A549 (cell line): ENCODE results near the gene VOPP1. TPM values are rescaled to one million over a fixed set of nuclear protein-coding genes. Genes with fewer than 3 reads are reported as not detected.
A peak's percentile ranks its signal among the peaks of the same experiment; 100 is the strongest.

Experiments used
- ATAC-seq, 2 experiments: fragments of 200-7000 bp in 1 of 2; fragments of >200 bp in 1 of 2; cut with Nextera tagmentation in 1 of 2; cut with Tn5 transposase in 1 of 2; 3 replicates each; pipeline versions ENCODE4 v1.8.0 to v1.9.1; 2018 to 2020; ENCODE audit warnings: mild to moderate bottlenecking in 1 of 2, moderate library complexity in 1 of 2
- CTCF ChIA-PET: fragments of 300-600 bp; sonication (Branson Sonifier 250); formaldehyde crosslinking; extraction: SDS; loops from one replicate; lab custom pipeline; 2021; ENCODE audit warnings: antibody characterized with exemption, inconsistent platforms; lab: Yijun Ruan, JAX
- POLR2A ChIA-PET: fragments of 350-600 bp; formaldehyde crosslinking; extraction: SDS; loops from one replicate; lab custom pipeline; 2021; ENCODE audit warnings: antibody characterized with exemption, inconsistent platforms; lab: Yijun Ruan, JAX
- DNase-seq, 2 experiments: peaks; one replicate each; pipeline versions ENCODE4 v3.0.0 to v3.0.0-alpha.2; 2011 to 2016; ENCODE audit warnings: low read depth in 1 of 2, low spot score in 1 of 2
- FAIRE-seq: peaks from 2 replicates; lab custom pipeline; 2011; peaks lifted over from hg19 to GRCh38; lab: Jason Lieb, UNC
- H3K27ac ChIP-seq, 2 experiments: fragments of >200 bp; sonication (Bioruptor Twin); formaldehyde crosslinking; 3 replicates each; pipeline ENCODE4 v1.5.1; 2016 to 2017
- H3K4me1 ChIP-seq: fragments of >200 bp; sonication (Bioruptor Twin); formaldehyde crosslinking; 3 replicates; pipeline ENCODE4 v1.6.1; 2016
- H3K4me2 ChIP-seq: fragments of >200 bp; sonication (Bioruptor Twin); formaldehyde crosslinking; 3 replicates; pipeline ENCODE4 v1.6.1; 2016
- H3K4me3 ChIP-seq: fragments of >200 bp; sonication (Bioruptor Twin); formaldehyde crosslinking; 3 replicates; pipeline ENCODE4 v1.5.1; 2016
- H3K9me3 ChIP-seq: fragments of >200 bp; sonication (Bioruptor Twin); formaldehyde crosslinking; 3 replicates; pipeline ENCODE4 v1.6.1; 2016
- BCL3 ChIP-seq: fragments of >200 bp; sonication (Bioruptor Twin); formaldehyde crosslinking; IDR thresholded peaks from 3 replicates; pipeline ENCODE4 v1.6.1; 2016
- EP300 ChIP-seq, 2 experiments: fragments of >200 bp; sonication (Bioruptor Twin); formaldehyde crosslinking; IDR thresholded peaks; 2 replicates in 1 of 2; 3 replicates in 1 of 2; pipeline ENCODE4 v1.6.1; 2016 to 2017
- FOSL2 ChIP-seq, 2 experiments: fragments of 450-650 bp in 1 of 2; fragments of >200 bp in 1 of 2; sonication (Bioruptor Twin) in 1 of 2; formaldehyde crosslinking; IDR thresholded peaks; 2 replicates each; pipeline versions ENCODE4 v1.5.0 to v1.6.1; 2016 to 2020; ENCODE audit warnings: mild to moderate bottlenecking in 1 of 2, moderate library complexity in 1 of 2
- HES2 ChIP-seq: fragments of >200 bp; sonication (Bioruptor Twin); formaldehyde crosslinking; IDR thresholded peaks from 2 replicates; pipeline ENCODE4 v1.6.1; 2016
- HEYL ChIP-seq: fragments of 250-450 bp; sonication (Bioruptor Pico); IDR thresholded peaks from 2 replicates; pipeline ENCODE4 v1.8.0; 2021; ENCODE audit warnings: mild to moderate bottlenecking, moderate library complexity
- HOXA7 ChIP-seq: fragments of 250-450 bp; sonication (Bioruptor Pico); IDR thresholded peaks from 2 replicates; pipeline ENCODE4 v1.5.0; 2020; ENCODE audit warnings: mild to moderate bottlenecking, moderate library complexity
- HOXB13 ChIP-seq: fragments of 250-450 bp; sonication (Bioruptor Pico); IDR thresholded peaks from 2 replicates; pipeline ENCODE4 v1.5.0; 2020; ENCODE audit warnings: low read depth, mild to moderate bottlenecking, moderate library complexity
- MAFK ChIP-seq: fragments of 450-650 bp; IDR thresholded peaks from 2 replicates; pipeline ENCODE4 v1.6.1; 2014; ENCODE audit not compliant: partially characterized antibody
- MYC ChIP-seq: IDR thresholded peaks from 2 replicates; pipeline ENCODE4 v1.6.1; 2012; ENCODE audit warnings: mild to moderate bottlenecking, inconsistent platforms, low read length, improper control_type of control experiment, borderline replicate concordance
- NFE2L2 ChIP-seq: fragments of 150-350 bp; conservative IDR thresholded peaks from 2 replicates; pipeline ENCODE4 v1.6.1; 2014; ENCODE audit warnings: low read length
- NPAS2 ChIP-seq: fragments of 250-450 bp; sonication (Bioruptor Pico); IDR thresholded peaks from 2 replicates; pipeline ENCODE4 v1.8.0; 2022; ENCODE audit warnings: mild to moderate bottlenecking, moderate library complexity, borderline replicate concordance
- POLR2A ChIP-seq: IDR thresholded peaks from 2 replicates; pipeline ENCODE4 v1.6.1; 2012; ENCODE audit warnings: mild to moderate bottlenecking, low read length
- RCOR1 ChIP-seq: fragments of 150-350 bp; IDR thresholded peaks from 2 replicates; pipeline ENCODE4 v1.6.1; 2014; ENCODE audit warnings: antibody characterized with exemption, low read length, low read depth
- RFX5 ChIP-seq: fragments of 450-650 bp; IDR thresholded peaks from 2 replicates; pipeline ENCODE4 v1.7.1; 2014; ENCODE audit warnings: antibody characterized with exemption, mild to moderate bottlenecking, moderate library complexity
- SMC3 ChIP-seq: fragments of >200 bp; sonication (Bioruptor Twin); formaldehyde crosslinking; IDR thresholded peaks from 3 replicates; pipeline ENCODE4 v1.6.1; 2018; ENCODE audit warnings: inconsistent platforms
- USF2 ChIP-seq: fragments of 450-650 bp; IDR thresholded peaks from 2 replicates; pipeline ENCODE4 v1.6.1; 2014; ENCODE audit warnings: antibody characterized with exemption
- WGBS: methylation state at CpG from one replicate; pipeline ENCODE4 v1.1.6; 2017; ENCODE audit errors: missing lambda C conversion rate; 5-methylcytosine and 5-hydroxymethylcytosine counted together
- polyA plus RNA-seq, 4 experiments: library from polyadenylated mRNA; depleted of rRNA in 3 of 4; stranded (reverse); fragments of >200 nt; fragmentation: RNase III in 1 of 4; extraction: RNeasy Plus Mini Kit Qiagen cat#74134 plus additional on column Dnase treatment in 1 of 4; gene quantifications; 2 replicates in 3 of 4; 3 replicates in 1 of 4; pipeline ENCODE4 v1.2.3, GENCODE V29; 2011 to 2017
- TF ChIP-seq, protein P1 (sequence below): IDR thresholded peaks from 2 replicates; pipeline ENCODE4 v1.6.1; 2012
- TF ChIP-seq, protein P2 (sequence below): fragments of 250-450 bp; sonication (Bioruptor Pico); IDR thresholded peaks from 2 replicates; pipeline ENCODE4 v1.5.0; 2020; ENCODE audit warnings: low read depth, mild to moderate bottlenecking, moderate library complexity
- TF ChIP-seq, protein P3 (sequence below): fragments of >200 bp; sonication (Bioruptor Twin); formaldehyde crosslinking; IDR thresholded peaks from 3 replicates; pipeline ENCODE4 v1.5.1; 2016

VOPP1 gene
- polyA plus RNA-seq, 2 of the 4 experiments (the other 2 are of a cell fraction) = 68.1 to 73.4 TPM

DNA sequence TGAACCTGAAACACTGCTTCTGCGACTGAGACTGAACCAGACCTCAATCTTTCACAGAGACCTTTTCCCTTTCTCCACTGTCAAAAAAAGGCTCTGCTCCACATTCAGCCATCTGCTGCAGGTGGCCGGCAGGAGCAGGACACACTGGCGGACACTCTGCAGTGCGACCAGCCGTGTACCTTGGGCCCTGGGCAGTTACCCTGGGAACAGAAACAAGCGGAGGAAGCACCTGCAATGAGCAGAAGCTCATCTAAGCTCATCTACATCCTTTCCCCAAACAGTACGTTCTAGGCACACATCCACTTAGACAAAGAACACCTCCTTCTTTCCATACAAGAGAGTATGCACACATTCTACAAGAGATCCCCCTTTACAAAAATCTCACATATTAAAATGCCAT lies 22.8 kb downstream of the VOPP1 start:
- no peak overlapping the region for H3K27ac ChIP-seq
- POLR2A ChIA-PET = no interaction called here
- no peak for ATAC-seq
- no peak for DNase-seq
- H3K9me3 ChIP-seq = no peaks in the 10 kb centered on the region
- FAIRE-seq = no peak
- 95% methylated on average over 7 of the region's 7 CpGs for WGBS
- H3K4me1 ChIP-seq = peaks cover 54% of the 10 kb centered on the region
- TF ChIP-seq, protein P1, sequence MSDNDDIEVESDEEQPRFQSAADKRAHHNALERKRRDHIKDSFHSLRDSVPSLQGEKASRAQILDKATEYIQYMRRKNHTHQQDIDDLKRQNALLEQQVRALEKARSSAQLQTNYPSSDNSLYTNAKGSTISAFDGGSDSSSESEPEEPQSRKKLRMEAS = no peak
- TF ChIP-seq RFX5 (no peak), RCOR1 (no peak), SMC3 (no peak), HES2 (no peak), MYC (no peak), HEYL (CRISPR knock-in tag) (no peak), FOSL2 (IDR thresholded peaks at IDR 0.05) (no peak), FOSL2 (CRISPR knock-in tag; IDR thresholded peaks at IDR 0.05) (no peak)
- CTCF ChIA-PET = interaction anchor here (1.2 kb wide), 1 partner anchor 24 kb away, joined by 4 read pairs; no protein-coding TSS in a partner anchor
- H3K4me3 ChIP-seq = no peak overlapping the region
- H3K4me2 ChIP-seq = no peak overlapping the region

DNA sequence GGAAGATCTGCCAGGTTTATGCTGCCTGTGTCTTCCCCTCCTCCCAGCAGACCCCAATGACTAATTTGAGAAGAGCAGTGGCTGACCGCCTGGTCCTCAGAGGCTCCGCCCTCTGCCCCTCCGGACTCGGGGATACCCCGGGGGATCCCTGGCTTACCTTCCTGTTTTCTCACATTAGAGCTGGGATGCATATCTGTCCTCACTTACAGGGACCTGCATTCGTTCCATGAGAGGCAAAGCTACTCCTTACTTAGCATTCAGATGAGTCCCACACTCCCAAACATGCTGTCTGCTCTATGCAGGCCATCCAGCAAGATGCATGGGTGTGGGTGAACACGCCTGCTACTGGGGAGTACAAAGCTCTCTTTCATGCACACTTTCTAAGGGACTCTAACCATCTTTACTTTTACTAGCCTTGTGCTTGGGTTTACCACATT lies 24.0 kb downstream of the VOPP1 start:
- CTCF ChIA-PET = no interaction called here
- H3K4me1 ChIP-seq = peaks cover 54% of the 10 kb centered on the region

DNA sequence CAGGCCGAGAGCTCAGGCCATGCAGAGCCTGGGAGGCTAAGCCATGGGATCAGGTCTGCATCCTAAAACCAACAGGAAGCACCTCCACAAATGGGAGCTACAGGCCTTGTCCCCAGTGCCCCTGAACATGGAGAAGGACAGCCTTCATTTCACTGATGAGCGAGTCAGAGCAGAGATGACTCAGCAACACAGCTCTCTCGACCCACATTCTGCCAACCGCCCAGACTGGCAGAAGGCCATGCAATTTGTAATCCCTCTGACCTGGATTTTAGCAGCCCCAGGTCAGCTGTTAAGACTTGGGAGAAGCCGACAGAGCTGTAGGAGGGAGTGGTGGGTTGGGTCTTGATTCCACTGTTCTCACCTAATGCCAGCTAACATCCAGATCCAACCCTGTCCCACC lies 25.5 kb downstream of the VOPP1 start:
- WGBS = 9% methylated on average over 4 of the region's 5 CpGs
- peak overlapping the region; percentile 77 for H3K4me2 ChIP-seq
- H3K27ac ChIP-seq = peak overlapping the region; percentile 79 to 92
- ATAC-seq (peak; percentile 91 to 92), FAIRE-seq (peak; percentile 67), DNase-seq (peak; percentile 84 to 88)
- TF ChIP-seq, protein P1 = peak; percentile 42; the same call in 1 of the 2 replicates
- peak; percentile 73 for TF ChIP-seq NFE2L2
- no peak for TF ChIP-seq EP300 (IDR thresholded peaks at IDR 0.05)
- TF ChIP-seq MAFK = peak; percentile 97
- TF ChIP-seq RFX5 = no peak
- peak; percentile 45 for TF ChIP-seq FOSL2 (IDR thresholded peaks at IDR 0.05)
- TF ChIP-seq FOSL2 (CRISPR knock-in tag; IDR thresholded peaks at IDR 0.05) = peak; percentile 66
- H3K9me3 ChIP-seq = no peaks in the 10 kb centered on the region
- H3K4me1 ChIP-seq = peaks cover 41% of the 10 kb centered on the region
- POLR2A ChIA-PET = interaction anchor here (2.0 kb wide), 1 partner anchor 25 kb away, joined by 7 read pairs; the partner anchor contains the start of gene VOPP1
- no peak overlapping the region for H3K4me3 ChIP-seq
- CTCF ChIA-PET = interaction anchor here (0.9 to 1.1 kb wide), 4 partner anchors 10 to 528 kb away, joined by 3 read pairs; no protein-coding TSS in a partner anchor

More for the DNA sequence above, 24.0 kb downstream of the VOPP1 start:
- no peaks in the 10 kb centered on the region for H3K9me3 ChIP-seq
- no peak overlapping the region for H3K4me3 ChIP-seq
- FAIRE-seq (no peak), ATAC-seq (no peak), DNase-seq (no peak)
- TF ChIP-seq, protein P2, sequence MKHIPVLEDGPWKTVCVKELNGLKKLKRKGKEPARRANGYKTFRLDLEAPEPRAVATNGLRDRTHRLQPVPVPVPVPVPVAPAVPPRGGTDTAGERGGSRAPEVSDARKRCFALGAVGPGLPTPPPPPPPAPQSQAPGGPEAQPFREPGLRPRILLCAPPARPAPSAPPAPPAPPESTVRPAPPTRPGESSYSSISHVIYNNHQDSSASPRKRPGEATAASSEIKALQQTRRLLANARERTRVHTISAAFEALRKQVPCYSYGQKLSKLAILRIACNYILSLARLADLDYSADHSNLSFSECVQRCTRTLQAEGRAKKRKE (CRISPR knock-in tag) = no peak
- no peak for TF ChIP-seq SMC3
- peak overlapping the region in 1 of 2 experiments; percentile 28; a peak in 1 of 6 replicates for H3K27ac ChIP-seq
- 85% methylated on average over 7 of the region's 7 CpGs for WGBS
- no peak overlapping the region for H3K4me2 ChIP-seq
- POLR2A ChIA-PET = no interaction called here

GRCh38 chr7:55545496-55545895 lies 26.8 kb downstream of the VOPP1 start:
- Histone ChIP-seq H3K27ac (peak overlapping the region in 1 of 2 experiments; percentile 92; a peak in 4 of 6 replicates), H3K4me2 (peak overlapping the region; percentile 77), H3K9me3 (no peaks in the 10 kb centered on the region), H3K4me1 (peaks cover 34% of the 10 kb centered on the region), H3K4me3 (no peak overlapping the region)
- no peak for FAIRE-seq
- ChIA-PET CTCF (interaction anchor here (0.6 to 1.4 kb wide), 3 partner anchors 12 to 772 kb away, joined by 3 read pairs; partner anchors contain the start of gene VOPP1), POLR2A (interaction anchor here (1.5 to 2.0 kb wide), 2 partner anchors 11 to 26 kb away, joined by 4 to 7 read pairs; partner anchors contain the start of gene VOPP1)
- peak in 1 of 2 experiments; percentile 33 for DNase-seq
- peak; percentile 60; a peak in 5 of 6 replicates for ATAC-seq
- 64% methylated on average over 6 of the region's 6 CpGs for WGBS
- TF ChIP-seq, protein P3, sequence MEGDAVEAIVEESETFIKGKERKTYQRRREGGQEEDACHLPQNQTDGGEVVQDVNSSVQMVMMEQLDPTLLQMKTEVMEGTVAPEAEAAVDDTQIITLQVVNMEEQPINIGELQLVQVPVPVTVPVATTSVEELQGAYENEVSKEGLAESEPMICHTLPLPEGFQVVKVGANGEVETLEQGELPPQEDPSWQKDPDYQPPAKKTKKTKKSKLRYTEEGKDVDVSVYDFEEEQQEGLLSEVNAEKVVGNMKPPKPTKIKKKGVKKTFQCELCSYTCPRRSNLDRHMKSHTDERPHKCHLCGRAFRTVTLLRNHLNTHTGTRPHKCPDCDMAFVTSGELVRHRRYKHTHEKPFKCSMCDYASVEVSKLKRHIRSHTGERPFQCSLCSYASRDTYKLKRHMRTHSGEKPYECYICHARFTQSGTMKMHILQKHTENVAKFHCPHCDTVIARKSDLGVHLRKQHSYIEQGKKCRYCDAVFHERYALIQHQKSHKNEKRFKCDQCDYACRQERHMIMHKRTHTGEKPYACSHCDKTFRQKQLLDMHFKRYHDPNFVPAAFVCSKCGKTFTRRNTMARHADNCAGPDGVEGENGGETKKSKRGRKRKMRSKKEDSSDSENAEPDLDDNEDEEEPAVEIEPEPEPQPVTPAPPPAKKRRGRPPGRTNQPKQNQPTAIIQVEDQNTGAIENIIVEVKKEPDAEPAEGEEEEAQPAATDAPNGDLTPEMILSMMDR = no peak
- TF ChIP-seq HOXA7 (CRISPR knock-in tag) (no peak), NPAS2 (CRISPR knock-in tag) (no peak), BCL3 (no peak), HOXB13 (CRISPR knock-in tag) (no peak), USF2 (no peak), POLR2A (no peak)
